Activated CD4-positive, alpha-beta T cell treated with anti-CD3 and anti-CD28 coated beads, Interleukin-2, amount 50 U/mL, for 1 hour (primary cell): ENCODE measurements around the gene TULP1.

Source experiments
- DNase-seq: peaks from one replicate; pipeline ENCODE4 v3.0.0-alpha.2; 2020

The TULP1 gene

GRCh38 chr6:35454391-35455110, 58.1 kb downstream of the TULP1 start:
- DNase-seq: no peak

- DNase-seq: no peak
Observed at GRCh38 chr6:35453236-35453635, 59.5 kb downstream of the TULP1 start.

GRCh38 chr6:35452183-35453090, 60.3 kb downstream of the TULP1 start, which contains the start of gene FANCE:
Gene FANCE (plus strand): TSS chr6:35452338. CDS start chr6:35452546, 208 bp downstream.
- peak; percentile 81 for DNase-seq

GRCh38 chr6:35451354-35452182, 61.1 kb downstream of the TULP1 start:
- no peak for DNase-seq

GRCh38 chr6:35449287-35449881, 63.3 kb downstream of the TULP1 start:
- DNase-seq: peak; percentile 31

- no peak for DNase-seq
Observed at GRCh38 chr6:35448191-35448590, 64.5 kb downstream of the TULP1 start.
